HUES48 (cell line): ENCODE data around the gene CARD11.
A peak's percentile ranks its signal among the peaks of the same experiment; 100 is the strongest.

Source experiments
- H3K27ac ChIP-seq: one replicate; pipeline ENCODE4 v1.7.0; 2013; ENCODE audit warnings: low read depth, low read length, inconsistent platforms
- H3K27me3 ChIP-seq: 2 replicates; pipeline ENCODE4 v1.6.1; 2013; ENCODE audit warnings: mild to moderate bottlenecking, low read length; ENCODE audit not compliant: control insufficient read depth, insufficient read depth
- H3K36me3 ChIP-seq: 2 replicates; pipeline ENCODE4 v1.6.1; 2013; ENCODE audit warnings: low read length; ENCODE audit not compliant: control insufficient read depth, insufficient read depth
- H3K4me1 ChIP-seq: 2 replicates; pipeline ENCODE4 v1.6.1; 2013; ENCODE audit warnings: mild to moderate bottlenecking, low read length; ENCODE audit not compliant: control insufficient read depth, insufficient read depth
- H3K4me3 ChIP-seq: 2 replicates; pipeline ENCODE4 v1.5.1; 2013; ENCODE audit warnings: mild to moderate bottlenecking, low read depth, low read length
- H3K9ac ChIP-seq: 2 replicates; pipeline ENCODE4 v1.6.1; 2013; ENCODE audit warnings: mild to moderate bottlenecking, low read depth, low read length, moderate library complexity
- H3K9me3 ChIP-seq: 2 replicates; pipeline ENCODE4 v1.6.1; 2013; ENCODE audit warnings: low read length; ENCODE audit not compliant: control insufficient read depth, insufficient read depth

The CARD11 gene

GRCh38 chr7:2872296-2872874 is 171.3 kb downstream of the CARD11 start:
- no peak overlapping the region for H3K4me3 ChIP-seq
- H3K9ac ChIP-seq: no peak overlapping the region
- H3K4me1 ChIP-seq: peaks cover 5% of the 10 kb centered on the region; the same call in 1 of the 2 replicates
- H3K36me3 ChIP-seq: no peaks in the 10 kb centered on the region
- no peak overlapping the region for H3K27ac ChIP-seq
- no peaks in the 10 kb centered on the region for H3K27me3 ChIP-seq
- H3K9me3 ChIP-seq: no peaks in the 10 kb centered on the region

DNA sequence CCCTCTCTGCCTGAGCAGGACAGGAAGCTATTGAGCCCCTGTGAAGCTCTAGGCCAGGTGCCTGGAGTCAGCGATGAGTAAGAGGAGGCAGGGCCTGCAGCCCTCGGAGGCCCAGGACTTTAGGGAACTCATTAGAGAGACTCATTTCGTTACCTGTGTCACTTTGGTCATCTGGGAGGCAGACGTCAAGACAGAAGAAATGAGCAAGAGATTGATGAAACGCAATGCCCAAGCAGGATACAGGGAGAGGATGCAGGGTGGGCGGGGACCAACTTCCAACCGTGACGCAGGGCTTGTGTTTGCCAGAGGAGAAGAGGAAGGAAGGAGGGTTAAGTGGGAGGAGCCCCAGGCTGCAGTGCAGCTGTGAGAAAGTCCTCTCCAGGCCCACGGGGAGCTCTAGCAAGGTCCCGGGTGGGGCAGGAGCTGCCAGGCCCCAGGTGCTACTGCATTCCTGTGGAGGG is 173.2 kb downstream of the CARD11 start:
- Histone ChIP-seq H3K27me3 (no peaks in the 10 kb centered on the region), H3K4me3 (no peak overlapping the region), H3K9ac (no peak overlapping the region), H3K9me3 (no peaks in the 10 kb centered on the region), H3K27ac (no peak overlapping the region), H3K36me3 (no peaks in the 10 kb centered on the region), H3K4me1 (peaks cover 5% of the 10 kb centered on the region; the same call in 1 of the 2 replicates)

- Histone ChIP-seq H3K4me1 (peaks cover 5% of the 10 kb centered on the region; the same call in 1 of the 2 replicates), H3K4me3 (no peak overlapping the region), H3K27me3 (no peaks in the 10 kb centered on the region), H3K9ac (no peak overlapping the region), H3K27ac (no peak overlapping the region), H3K36me3 (no peaks in the 10 kb centered on the region), H3K9me3 (no peaks in the 10 kb centered on the region)
Measured at GRCh38 chr7:2869981-2870380, 173.7 kb downstream of the CARD11 start.

- peaks cover 16% of the 10 kb centered on the region for H3K4me1 ChIP-seq
- no peak overlapping the region for H3K9ac ChIP-seq
Measured at GRCh38 chr7:2866601-2867000, 177.1 kb downstream of the CARD11 start.

GRCh38 chr7:2864999-2865670 is 178.5 kb downstream of the CARD11 start:
- no peak overlapping the region for H3K27ac ChIP-seq
- H3K9ac ChIP-seq: no peak overlapping the region
- no peaks in the 10 kb centered on the region for H3K27me3 ChIP-seq
- peaks cover 11% of the 10 kb centered on the region for H3K4me1 ChIP-seq
- H3K4me3 ChIP-seq: no peak overlapping the region
- H3K36me3 ChIP-seq: no peaks in the 10 kb centered on the region
- no peaks in the 10 kb centered on the region for H3K9me3 ChIP-seq

More at GRCh38 chr7:2866601-2867000, 177.1 kb downstream of the CARD11 start:
- H3K4me3 ChIP-seq: no peak overlapping the region
- no peaks in the 10 kb centered on the region for H3K36me3 ChIP-seq
- no peak overlapping the region for H3K27ac ChIP-seq
- no peaks in the 10 kb centered on the region for H3K27me3 ChIP-seq
- no peaks in the 10 kb centered on the region for H3K9me3 ChIP-seq

- no peaks in the 10 kb centered on the region for H3K36me3 ChIP-seq
- no peak overlapping the region for H3K27ac ChIP-seq
- no peak overlapping the region for H3K9ac ChIP-seq
- no peaks in the 10 kb centered on the region for H3K27me3 ChIP-seq
- H3K4me3 ChIP-seq: no peak overlapping the region
- H3K9me3 ChIP-seq: no peaks in the 10 kb centered on the region
- peaks cover 11% of the 10 kb centered on the region for H3K4me1 ChIP-seq
Measured at GRCh38 chr7:2864204-2864985, 179.3 kb downstream of the CARD11 start.

GRCh38 chr7:2863461-2864066 is 180.1 kb downstream of the CARD11 start:
- peak overlapping the region; percentile 50 for H3K27ac ChIP-seq
- no peaks in the 10 kb centered on the region for H3K36me3 ChIP-seq
- H3K9me3 ChIP-seq: no peaks in the 10 kb centered on the region
- H3K4me1 ChIP-seq: peaks cover 11% of the 10 kb centered on the region
- H3K9ac ChIP-seq: peak overlapping the region; percentile 20; the same call in 1 of the 2 replicates
- no peak overlapping the region for H3K4me3 ChIP-seq
- H3K27me3 ChIP-seq: no peaks in the 10 kb centered on the region

DNA sequence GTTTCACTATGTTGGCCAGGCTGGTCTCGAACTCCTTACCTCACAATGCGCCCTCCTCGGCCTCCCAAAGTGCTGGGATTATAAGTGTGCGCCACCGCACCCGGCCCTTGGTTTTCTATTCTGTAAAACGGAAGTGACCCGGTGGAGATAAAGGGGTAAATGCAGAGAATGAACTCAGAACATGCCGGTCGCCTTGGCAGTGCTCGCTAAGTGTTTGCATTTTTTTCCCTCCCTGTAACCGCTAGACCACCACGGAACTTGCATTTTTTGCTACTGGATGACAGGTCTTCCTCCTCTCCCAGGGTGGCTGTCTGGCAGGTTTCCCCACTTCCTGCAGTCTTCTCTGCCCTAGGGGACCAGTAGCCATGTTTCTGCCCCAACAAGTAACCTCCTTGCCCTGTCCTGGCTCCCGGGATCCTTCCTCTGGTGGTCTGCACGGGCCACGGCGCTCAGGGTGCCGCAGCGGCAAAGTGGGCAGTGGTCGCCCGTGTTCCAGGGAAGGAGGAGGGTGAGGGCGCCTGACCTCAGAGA is 180.8 kb downstream of the CARD11 start:
- Histone ChIP-seq H3K9me3 (no peaks in the 10 kb centered on the region), H3K4me3 (no peak overlapping the region), H3K4me1 (peaks cover 11% of the 10 kb centered on the region), H3K36me3 (no peaks in the 10 kb centered on the region), H3K9ac (no peak overlapping the region; the same call in 1 of the 2 replicates), H3K27ac (peak overlapping the region; percentile 50), H3K27me3 (no peaks in the 10 kb centered on the region)

DNA sequence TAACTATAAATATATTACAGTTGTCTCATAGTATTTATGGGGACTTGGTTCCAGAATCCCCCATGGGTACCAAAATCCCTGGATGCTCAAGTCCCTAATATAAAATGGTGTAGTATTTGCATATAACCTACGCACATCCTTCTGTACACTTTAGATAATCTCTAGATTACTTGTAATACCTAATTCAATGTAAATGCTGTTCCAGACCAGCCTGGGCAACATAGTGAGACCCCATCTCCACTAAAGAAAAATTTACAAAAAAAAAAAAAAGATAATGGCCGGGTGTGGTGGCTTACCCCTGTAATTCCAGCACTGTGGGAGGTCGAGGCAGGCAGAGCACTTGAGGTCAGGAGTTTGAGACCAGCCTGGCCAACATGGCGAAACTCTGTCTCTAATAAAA is 182.2 kb downstream of the CARD11 start:
- Histone ChIP-seq H3K4me3 (no peak overlapping the region), H3K9ac (no peak overlapping the region), H3K27ac (no peak overlapping the region), H3K36me3 (no peaks in the 10 kb centered on the region), H3K4me1 (peaks cover 11% of the 10 kb centered on the region), H3K9me3 (no peaks in the 10 kb centered on the region), H3K27me3 (no peaks in the 10 kb centered on the region)

GRCh38 chr7:2860627-2861133 is 183.0 kb downstream of the CARD11 start:
- Histone ChIP-seq H3K9me3 (no peaks in the 10 kb centered on the region), H3K27me3 (no peaks in the 10 kb centered on the region), H3K4me1 (peaks cover 11% of the 10 kb centered on the region), H3K9ac (no peak overlapping the region), H3K27ac (no peak overlapping the region), H3K36me3 (no peaks in the 10 kb centered on the region), H3K4me3 (no peak overlapping the region)
